Measurements from ENCODE around the gene IL25.
"Not testable (repeated sequence)": the region's sequence is repeated elsewhere in the genome, so short reads cannot be mapped to it uniquely, and the experiment has no call there.

IL25 gene

GRCh38 chr14:23372509-23372908 lies at the start of gene IL25:
Gene IL25 (plus strand): TSS chr14:23372809.
- no peak within 1 kb of the TSS for H3K9ac ChIP-seq (ENCODE audit: low read depth, low read length)
- H3K27me3 ChIP-seq (ENCODE audit: insufficient read depth, low read length, poor library complexity): peaks cover 21% of the 10 kb centered on the region
- TF ChIP-seq CTCF (IDR thresholded peaks at IDR 0.05; ENCODE audit: borderline replicate concordance, extremely low read depth, low read length, poor library complexity, severe bottlenecking) (no peak), EZH2 (IDR thresholded peaks at IDR 0.05; ENCODE audit: borderline replicate concordance, low read depth, low read length, severe bottlenecking) (no peak)
- H3K79me2 ChIP-seq (ENCODE audit: insufficient read depth, low read length): no peaks in the 10 kb centered on the region
- no peak within 1 kb of the TSS for H2AFZ ChIP-seq (ENCODE audit: low read depth, low read length)
- ATAC-seq (ENCODE audit: insufficient read depth, low read depth) (no peak), DNase-seq (no peak)
- no peaks in the 10 kb centered on the region for H4K20me1 ChIP-seq (ENCODE audit: insufficient read depth, low read length)
- H3K36me3 ChIP-seq (ENCODE audit: insufficient read depth, low read length): no peaks in the 10 kb centered on the region
- no peaks in the 10 kb centered on the region for H3K9me3 ChIP-seq (ENCODE audit: insufficient read depth, low read length, severe bottlenecking)
- no peak within 1 kb of the TSS for H3K4me2 ChIP-seq (ENCODE audit: insufficient read depth, low read length)
- H3K4me3 ChIP-seq (ENCODE audit: low read depth in 1 of 2, low read length in 2 of 2): no peak within 1 kb of the TSS
- no peaks in the 10 kb centered on the region for H3K4me1 ChIP-seq (ENCODE audit: insufficient read depth, low read length)
- H3K27ac ChIP-seq (ENCODE audit: low read length): no peak within 1 kb of the TSS

GRCh38 chr14:23323838-23324454 lies 48.7 kb upstream of the IL25 start:
- Histone ChIP-seq H3K4me3 (ENCODE audit: low read depth in 1 of 2, low read length in 2 of 2) (no peak overlapping the region), H3K4me2 (ENCODE audit: insufficient read depth, low read length) (no peak overlapping the region)

GRCh38 chr14:23324455-23324846 lies 48.2 kb upstream of the IL25 start:
- H3K9me3 ChIP-seq (ENCODE audit: insufficient read depth, low read length, severe bottlenecking): no peaks in the 10 kb centered on the region
- peaks cover 22% of the 10 kb centered on the region for H4K20me1 ChIP-seq (ENCODE audit: insufficient read depth, low read length)
- H3K9ac ChIP-seq (ENCODE audit: low read depth, low read length): no peak overlapping the region
- no peak overlapping the region for H2AFZ ChIP-seq (ENCODE audit: low read depth, low read length)
- H3K4me2 ChIP-seq (ENCODE audit: insufficient read depth, low read length): no peak overlapping the region
- no peak overlapping the region for H3K4me3 ChIP-seq (ENCODE audit: low read depth in 1 of 2, low read length in 2 of 2)
- peaks cover 33% of the 10 kb centered on the region for H3K4me1 ChIP-seq (ENCODE audit: insufficient read depth, low read length)
- no peak for ATAC-seq (ENCODE audit: insufficient read depth, low read depth)
- no peak overlapping the region for H3K27ac ChIP-seq (ENCODE audit: low read length)
- H3K27me3 ChIP-seq (ENCODE audit: insufficient read depth, low read length, poor library complexity): no peaks in the 10 kb centered on the region
- TF ChIP-seq EZH2 (IDR thresholded peaks at IDR 0.05; ENCODE audit: borderline replicate concordance, low read depth, low read length, severe bottlenecking) (no peak), CTCF (IDR thresholded peaks at IDR 0.05; ENCODE audit: borderline replicate concordance, extremely low read depth, low read length, poor library complexity, severe bottlenecking) (no peak)
- peaks cover 36% of the 10 kb centered on the region for H3K36me3 ChIP-seq (ENCODE audit: insufficient read depth, low read length)
- H3K79me2 ChIP-seq (ENCODE audit: insufficient read depth, low read length): peaks cover 33% of the 10 kb centered on the region
- DNase-seq: no peak

More at GRCh38 chr14:23323838-23324454, 48.7 kb upstream of the IL25 start:
- no peaks in the 10 kb centered on the region for H3K9me3 ChIP-seq (ENCODE audit: insufficient read depth, low read length, severe bottlenecking)
- H3K27me3 ChIP-seq (ENCODE audit: insufficient read depth, low read length, poor library complexity): no peaks in the 10 kb centered on the region
- no peak overlapping the region for H3K27ac ChIP-seq (ENCODE audit: low read length)
- peaks cover 36% of the 10 kb centered on the region for H3K4me1 ChIP-seq (ENCODE audit: insufficient read depth, low read length)
- ATAC-seq (ENCODE audit: insufficient read depth, low read depth) (no peak), DNase-seq (no peak)
- peaks cover 33% of the 10 kb centered on the region for H3K79me2 ChIP-seq (ENCODE audit: insufficient read depth, low read length)
- H2AFZ ChIP-seq (ENCODE audit: low read depth, low read length): no peak overlapping the region
- H4K20me1 ChIP-seq (ENCODE audit: insufficient read depth, low read length): peaks cover 22% of the 10 kb centered on the region
- no peak for TF ChIP-seq EZH2 (IDR thresholded peaks at IDR 0.05; ENCODE audit: borderline replicate concordance, low read depth, low read length, severe bottlenecking)
- no peak overlapping the region for H3K9ac ChIP-seq (ENCODE audit: low read depth, low read length)
- peaks cover 36% of the 10 kb centered on the region for H3K36me3 ChIP-seq (ENCODE audit: insufficient read depth, low read length)

- ATAC-seq (ENCODE audit: insufficient read depth, low read depth): no peak
- no peak for DNase-seq
- Histone ChIP-seq H3K9me3 (ENCODE audit: insufficient read depth, low read length, severe bottlenecking) (no peaks in the 10 kb centered on the region), H3K27me3 (ENCODE audit: insufficient read depth, low read length, poor library complexity) (no peaks in the 10 kb centered on the region), H2AFZ (ENCODE audit: low read depth, low read length) (no peak overlapping the region), H4K20me1 (ENCODE audit: insufficient read depth, low read length) (peaks cover 22% of the 10 kb centered on the region), H3K4me2 (ENCODE audit: insufficient read depth, low read length) (no peak overlapping the region), H3K79me2 (ENCODE audit: insufficient read depth, low read length) (peaks cover 33% of the 10 kb centered on the region), H3K4me3 (ENCODE audit: low read depth in 1 of 2, low read length in 2 of 2) (no peak overlapping the region), H3K27ac (ENCODE audit: low read length) (no peak overlapping the region), H3K36me3 (ENCODE audit: insufficient read depth, low read length) (peaks cover 36% of the 10 kb centered on the region), H3K9ac (ENCODE audit: low read depth, low read length) (no peak overlapping the region), H3K4me1 (ENCODE audit: insufficient read depth, low read length) (peaks cover 28% of the 10 kb centered on the region)
- TF ChIP-seq CTCF (IDR thresholded peaks at IDR 0.05; ENCODE audit: borderline replicate concordance, extremely low read depth, low read length, poor library complexity, severe bottlenecking) (no peak), EZH2 (IDR thresholded peaks at IDR 0.05; ENCODE audit: borderline replicate concordance, low read depth, low read length, severe bottlenecking) (no peak)
These were observed 47.6 kb upstream of the IL25 start for GRCh38 chr14:23324993-23325392.

- H3K79me2 ChIP-seq (ENCODE audit: insufficient read depth, low read length): peaks cover 28% of the 10 kb centered on the region
- H3K27ac ChIP-seq (ENCODE audit: low read length); H3K9ac ChIP-seq (ENCODE audit: low read depth, low read length); H3K4me3 ChIP-seq (ENCODE audit: low read depth in 1 of 2, low read length in 2 of 2); ATAC-seq (ENCODE audit: insufficient read depth, low read depth); DNase-seq; H3K4me2 ChIP-seq (ENCODE audit: insufficient read depth, low read length); H3K27me3 ChIP-seq (ENCODE audit: insufficient read depth, low read length, poor library complexity); H3K9me3 ChIP-seq (ENCODE audit: insufficient read depth, low read length, severe bottlenecking); H2AFZ ChIP-seq (ENCODE audit: low read depth, low read length): not testable (repeated sequence)
- peaks cover 22% of the 10 kb centered on the region for H4K20me1 ChIP-seq (ENCODE audit: insufficient read depth, low read length)
- H3K36me3 ChIP-seq (ENCODE audit: insufficient read depth, low read length): peaks cover 36% of the 10 kb centered on the region
- peaks cover 21% of the 10 kb centered on the region for H3K4me1 ChIP-seq (ENCODE audit: insufficient read depth, low read length)
These were observed 46.9 kb upstream of the IL25 start for GRCh38 chr14:23325746-23326145.
